OCI-M2 (cell line): ENCODE measurements around the gene KCNH3.

Experiments
- DNase-seq: peaks from one replicate; lab custom pipeline; 2025; ENCODE audit not compliant: unreplicated experiment; lab: John Stamatoyannopoulos, UW

KCNH3 gene

DNA sequence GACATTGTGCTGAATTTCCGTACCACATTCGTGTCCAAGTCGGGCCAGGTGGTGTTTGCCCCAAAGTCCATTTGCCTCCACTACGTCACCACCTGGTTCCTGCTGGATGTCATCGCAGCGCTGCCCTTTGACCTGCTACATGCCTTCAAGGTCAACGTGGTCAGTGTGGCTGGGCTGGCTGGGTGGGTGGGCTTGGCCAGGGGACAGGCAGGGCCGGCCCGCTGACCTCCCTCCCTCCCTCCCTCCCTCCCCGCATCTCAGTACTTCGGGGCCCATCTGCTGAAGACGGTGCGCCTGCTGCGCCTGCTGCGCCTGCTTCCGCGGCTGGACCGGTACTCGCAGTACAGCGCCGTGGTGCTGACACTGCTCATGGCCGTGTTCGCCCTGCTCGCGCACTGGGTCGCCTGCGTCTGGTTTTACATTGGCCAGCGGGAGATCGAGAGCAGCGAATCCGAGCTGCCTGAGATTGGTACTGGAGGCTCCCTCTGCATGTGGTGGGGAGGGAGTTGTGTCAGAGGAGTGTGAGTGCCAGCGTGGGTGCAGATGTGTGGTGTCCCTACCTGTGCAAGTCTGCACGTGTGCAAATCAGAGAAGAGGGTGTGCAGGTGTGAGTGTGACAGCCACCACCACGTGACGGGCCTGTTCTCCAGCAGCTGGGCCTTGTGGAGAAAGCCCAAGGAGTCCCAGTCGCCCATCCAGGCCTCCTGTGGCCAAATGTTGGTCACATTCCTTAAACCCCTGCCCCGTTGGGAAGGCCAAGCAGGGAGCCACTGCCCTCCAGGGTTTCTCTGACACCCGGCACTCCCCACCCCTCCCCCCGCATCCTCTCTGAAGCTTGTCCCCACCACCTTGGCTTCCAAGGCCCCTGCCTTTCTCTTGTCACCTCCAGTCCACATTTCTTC lies 5.3 kb downstream of the KCNH3 start:
- DNase-seq = no peak

DNA sequence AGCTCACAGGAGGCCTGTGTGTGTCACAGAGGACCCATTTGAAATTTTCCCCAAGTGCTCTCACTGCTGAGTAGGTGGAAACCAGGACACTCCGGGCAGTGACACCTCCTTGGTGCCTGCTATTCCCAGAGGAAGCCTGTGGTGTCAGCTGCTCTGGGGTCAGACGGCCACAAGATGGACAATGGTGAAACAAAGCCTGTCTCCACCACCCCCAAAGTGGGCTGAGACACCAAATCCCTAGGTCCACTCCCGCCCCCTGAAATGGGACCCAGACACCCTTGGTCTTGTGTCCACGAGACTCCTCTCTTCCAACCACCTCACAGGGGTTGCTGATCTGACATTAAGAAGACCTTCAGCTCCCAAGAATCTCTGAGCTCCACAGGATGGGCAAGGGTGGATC lies 7.0 kb downstream of the KCNH3 start:
- no peak for DNase-seq

DNA sequence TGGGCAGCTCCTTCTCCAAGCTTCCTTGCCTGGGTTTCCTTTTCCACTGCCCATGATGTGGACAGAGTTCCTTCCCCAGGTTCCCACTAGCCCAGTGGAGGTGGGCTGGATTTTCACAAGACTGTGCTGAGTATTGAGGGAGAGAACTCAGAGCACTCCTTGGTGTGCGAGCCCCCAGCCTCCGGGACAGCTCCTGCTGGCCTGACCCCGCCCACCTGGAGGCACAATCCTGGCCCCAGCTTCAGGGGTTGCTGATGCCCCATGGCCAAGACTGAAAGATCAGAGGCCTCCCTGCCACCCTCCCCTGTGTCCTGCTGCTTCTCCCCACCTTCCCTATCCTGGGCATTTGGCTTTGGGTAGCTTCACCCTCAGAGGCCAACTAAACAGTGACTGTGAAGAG lies 7.7 kb downstream of the KCNH3 start:
- DNase-seq = no peak

DNA sequence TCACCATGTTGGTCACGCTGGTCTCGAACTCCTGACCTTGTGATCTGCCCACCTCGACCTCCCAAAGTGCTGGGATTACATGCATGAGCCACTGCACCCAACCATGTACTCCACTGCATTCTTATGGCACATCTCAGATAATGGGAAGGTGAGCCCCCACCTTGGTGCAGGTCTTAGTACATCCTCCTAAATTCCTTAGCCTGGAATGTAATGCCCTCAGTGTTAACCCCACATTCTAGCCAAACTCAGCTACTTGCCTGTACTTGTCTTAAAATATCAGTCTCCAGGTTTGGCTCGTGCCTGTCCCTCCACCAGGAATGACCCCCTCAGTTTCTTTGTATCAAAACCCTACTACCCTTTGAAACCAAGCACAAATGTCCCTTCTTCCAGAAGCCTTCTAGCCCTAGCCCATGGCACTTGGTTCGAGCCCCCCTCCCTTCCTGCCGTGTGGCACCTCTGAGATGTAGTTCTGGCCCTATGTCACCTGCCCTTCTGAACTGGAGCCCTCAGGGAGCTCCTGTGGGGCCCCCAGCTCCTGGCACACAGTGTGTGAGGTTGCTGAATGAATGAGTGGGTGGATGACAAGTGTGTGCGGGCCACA lies 8.4 kb downstream of the KCNH3 start:
- DNase-seq = no peak

DNA sequence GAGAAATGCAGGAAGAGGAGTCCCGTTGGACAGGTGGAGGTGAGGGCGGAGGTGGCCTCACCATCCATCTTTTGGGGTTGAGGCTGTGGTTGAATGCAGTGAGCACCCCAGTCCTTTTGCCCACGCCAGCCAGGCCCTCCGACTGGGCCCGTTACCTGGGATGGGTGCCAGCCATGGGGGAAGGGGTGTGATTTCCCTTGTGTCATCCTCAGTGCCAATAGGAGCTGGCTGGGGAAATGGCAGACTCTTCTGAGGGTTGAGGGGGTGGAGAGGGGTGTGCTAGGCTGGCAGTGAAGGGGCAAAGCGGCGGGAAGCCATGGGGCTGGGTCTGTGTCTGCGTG lies 9.6 kb downstream of the KCNH3 start:
- no peak for DNase-seq

DNA sequence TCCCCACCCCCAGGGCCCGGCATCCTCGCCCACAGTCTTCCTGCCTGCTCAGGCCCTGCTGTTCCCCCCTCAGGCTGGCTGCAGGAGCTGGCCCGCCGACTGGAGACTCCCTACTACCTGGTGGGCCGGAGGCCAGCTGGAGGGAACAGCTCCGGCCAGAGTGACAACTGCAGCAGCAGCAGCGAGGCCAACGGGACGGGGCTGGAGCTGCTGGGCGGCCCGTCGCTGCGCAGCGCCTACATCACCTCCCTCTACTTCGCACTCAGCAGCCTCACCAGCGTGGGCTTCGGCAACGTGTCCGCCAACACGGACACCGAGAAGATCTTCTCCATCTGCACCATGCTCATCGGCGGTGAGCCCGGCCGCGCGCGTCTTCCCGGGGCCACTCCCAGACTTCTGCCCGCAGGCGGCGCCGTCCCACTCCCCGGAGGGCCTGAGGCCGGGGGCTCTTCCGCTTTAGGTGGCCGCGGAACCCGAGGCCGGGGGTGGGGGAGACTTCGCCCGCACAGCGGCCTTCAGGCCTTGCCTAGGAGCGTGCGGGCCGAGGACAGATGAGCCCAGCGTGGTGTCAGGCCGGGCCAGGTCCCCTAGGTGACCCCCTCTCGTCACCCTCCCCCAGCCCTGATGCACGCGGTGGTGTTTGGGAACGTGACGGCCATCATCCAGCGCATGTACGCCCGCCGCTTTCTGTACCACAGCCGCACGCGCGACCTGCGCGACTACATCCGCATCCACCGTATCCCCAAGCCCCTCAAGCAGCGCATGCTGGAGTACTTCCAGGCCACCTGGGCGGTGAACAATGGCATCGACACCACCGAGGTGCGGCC lies 10.2 kb downstream of the KCNH3 start:
- no peak for DNase-seq

DNA sequence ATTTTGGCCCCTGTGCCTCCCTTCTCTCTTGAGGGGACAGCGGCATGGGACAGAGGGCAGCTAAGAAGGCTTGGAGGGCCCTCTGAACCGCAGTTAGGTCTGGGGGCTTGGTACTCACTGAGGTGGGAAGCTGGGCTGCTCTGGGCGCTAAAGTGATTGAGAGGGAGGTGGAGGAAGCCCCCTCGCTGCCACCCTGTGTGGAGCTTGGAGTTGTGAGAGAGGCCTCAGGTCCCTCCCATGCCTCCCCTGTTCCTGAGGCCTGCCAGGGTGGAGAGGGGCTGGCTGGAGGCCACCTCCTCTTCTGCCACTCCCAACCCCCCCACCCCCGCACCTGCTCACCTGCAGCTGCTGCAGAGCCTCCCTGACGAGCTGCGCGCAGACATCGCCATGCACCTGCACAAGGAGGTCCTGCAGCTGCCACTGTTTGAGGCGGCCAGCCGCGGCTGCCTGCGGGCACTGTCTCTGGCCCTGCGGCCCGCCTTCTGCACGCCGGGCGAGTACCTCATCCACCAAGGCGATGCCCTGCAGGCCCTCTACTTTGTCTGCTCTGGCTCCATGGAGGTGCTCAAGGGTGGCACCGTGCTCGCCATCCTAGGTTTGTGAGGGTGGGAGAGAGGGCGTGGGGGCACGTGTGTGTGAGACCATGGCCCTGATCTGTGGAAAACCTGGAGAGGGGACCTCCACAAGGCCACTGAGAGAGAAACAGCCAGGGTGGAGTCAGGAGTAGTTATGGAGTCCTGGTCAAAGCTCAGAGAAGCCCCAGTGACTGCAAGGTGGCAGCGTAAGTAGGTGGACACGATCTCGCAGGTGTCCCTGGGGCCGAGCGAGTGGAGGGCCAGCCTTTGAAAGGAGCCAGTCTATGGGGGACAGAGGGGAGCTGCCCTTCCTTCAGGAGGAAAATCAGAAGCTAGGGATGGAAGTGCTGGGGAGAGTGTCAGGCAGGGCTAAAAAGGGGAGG lies 11.2 kb downstream of the KCNH3 start:
- no peak for DNase-seq

DNA sequence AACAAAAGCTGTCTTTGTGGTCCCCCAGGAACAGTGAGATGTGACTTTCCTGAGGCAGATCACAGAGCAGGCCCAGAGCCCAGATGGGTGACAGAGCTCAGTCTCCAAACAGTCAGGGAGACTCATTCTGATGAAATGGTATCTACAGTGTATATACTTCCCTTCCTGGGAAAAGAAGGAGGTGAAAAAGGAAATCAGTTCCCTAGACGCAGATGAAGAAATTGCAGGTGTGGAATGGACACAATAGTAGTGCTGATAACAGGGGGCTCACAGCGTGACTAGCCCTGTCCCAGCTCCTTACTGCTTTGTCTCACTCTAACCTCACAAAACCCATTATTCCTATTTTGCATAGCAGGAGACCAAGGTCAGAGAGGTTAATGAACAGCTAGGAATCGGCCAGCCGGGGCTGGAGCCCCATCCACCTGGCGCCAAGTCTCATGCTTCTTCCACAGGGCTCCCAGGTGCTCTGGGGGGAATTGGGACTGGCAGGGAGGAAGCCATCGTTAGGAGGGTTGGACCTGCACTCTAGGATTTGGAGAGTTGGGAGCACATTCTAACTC lies 11.9 kb downstream of the KCNH3 start:
- no peak for DNase-seq

DNA sequence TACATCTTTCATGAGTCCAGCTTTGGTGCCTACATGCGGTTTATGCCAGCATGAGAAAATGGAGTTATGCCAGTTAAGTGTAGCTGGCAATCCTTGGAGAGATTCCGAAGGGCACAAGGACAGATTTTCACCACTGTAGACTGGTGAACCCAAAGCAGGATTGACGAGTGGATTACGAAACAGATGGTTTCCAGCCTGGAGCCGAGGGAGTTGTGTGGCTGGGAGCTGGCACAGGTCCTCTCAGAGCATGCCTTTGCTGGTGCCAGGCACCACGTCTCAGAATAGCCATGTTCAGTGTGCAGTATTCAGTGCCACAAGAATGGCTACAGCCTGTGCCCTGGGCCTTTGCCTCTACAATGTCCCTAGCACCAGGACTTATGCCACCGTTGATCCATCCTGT lies 13.2 kb downstream of the KCNH3 start:
- DNase-seq = no peak

DNA sequence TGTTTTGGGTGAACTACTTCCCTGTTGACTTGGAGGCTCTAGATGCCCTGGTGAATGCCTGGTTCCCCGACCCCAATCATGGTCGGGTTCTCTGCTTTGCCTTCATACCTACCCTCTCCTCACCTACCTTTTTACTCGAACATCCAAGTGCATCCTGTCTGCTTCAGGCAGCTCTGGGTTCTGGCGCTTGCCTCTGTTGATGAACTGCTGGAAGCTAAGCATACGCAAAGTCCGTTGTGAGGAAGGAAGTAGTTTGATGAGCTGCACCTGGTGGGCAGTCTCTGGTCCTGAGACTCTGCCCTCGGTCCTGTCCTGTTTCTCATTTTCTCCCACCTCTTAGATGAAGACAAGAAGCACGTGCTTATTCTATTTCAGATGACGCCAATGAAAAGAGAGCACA lies 13.6 kb downstream of the KCNH3 start:
- no peak for DNase-seq

DNA sequence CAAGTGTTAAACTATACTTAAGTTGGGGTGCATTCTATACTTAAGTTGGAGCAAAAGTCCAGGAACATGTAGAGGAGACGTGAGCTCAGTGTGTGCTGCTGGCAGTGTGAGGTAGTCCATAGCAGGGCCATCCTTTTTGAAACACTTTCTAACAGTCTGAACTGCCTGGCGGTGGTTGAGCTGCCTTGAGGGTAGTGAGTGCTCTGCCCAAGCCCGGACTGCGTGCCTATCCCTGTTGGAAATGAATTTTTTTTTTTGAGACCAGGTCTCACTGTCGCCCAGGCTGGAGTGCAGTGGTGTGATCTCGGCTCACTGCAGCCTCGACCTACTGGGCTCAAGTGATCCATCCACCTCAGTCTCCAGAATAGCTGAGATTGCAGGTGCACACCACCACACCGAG lies 14.1 kb downstream of the KCNH3 start:
- no peak for DNase-seq

DNA sequence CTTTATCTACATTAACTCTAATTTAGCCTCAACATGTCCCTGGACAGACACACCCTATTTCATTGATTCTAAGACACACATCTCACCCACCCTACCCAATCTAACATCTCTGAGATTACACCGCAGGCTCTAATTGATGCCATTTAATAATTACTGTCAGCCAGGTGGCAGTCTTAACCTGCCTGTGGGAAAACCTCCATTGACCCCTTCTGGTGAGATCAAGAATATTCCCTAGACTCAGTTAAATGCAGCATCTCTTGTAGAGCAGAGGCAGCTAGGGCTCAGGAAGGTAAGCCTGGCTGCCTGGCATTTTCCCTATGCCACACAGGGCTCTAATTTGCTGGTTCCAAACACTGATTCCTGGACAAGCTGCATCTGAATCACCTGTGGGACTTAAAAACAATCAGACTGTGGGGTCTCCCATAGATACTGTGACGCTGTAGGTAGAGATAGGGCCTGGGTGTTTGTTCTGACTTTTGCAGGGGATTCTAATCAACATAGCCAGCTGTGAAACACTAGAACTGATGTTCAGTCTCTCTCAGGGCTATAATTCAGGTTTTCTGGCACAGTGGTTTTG lies 14.8 kb downstream of the KCNH3 start:
- no peak for DNase-seq

DNA sequence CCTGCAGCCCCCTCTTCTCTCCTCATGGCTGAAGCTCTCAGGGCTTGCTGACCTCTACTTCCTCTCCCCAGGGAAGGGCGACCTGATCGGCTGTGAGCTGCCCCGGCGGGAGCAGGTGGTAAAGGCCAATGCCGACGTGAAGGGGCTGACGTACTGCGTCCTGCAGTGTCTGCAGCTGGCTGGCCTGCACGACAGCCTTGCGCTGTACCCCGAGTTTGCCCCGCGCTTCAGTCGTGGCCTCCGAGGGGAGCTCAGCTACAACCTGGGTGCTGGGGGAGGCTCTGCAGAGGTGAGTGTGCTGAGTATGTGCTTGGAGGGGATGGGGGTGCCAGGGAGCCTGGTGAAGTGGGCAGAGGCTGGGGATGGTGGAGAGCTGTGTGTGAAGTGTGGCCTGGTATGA lies 15.4 kb downstream of the KCNH3 start:
- no peak for DNase-seq

DNA sequence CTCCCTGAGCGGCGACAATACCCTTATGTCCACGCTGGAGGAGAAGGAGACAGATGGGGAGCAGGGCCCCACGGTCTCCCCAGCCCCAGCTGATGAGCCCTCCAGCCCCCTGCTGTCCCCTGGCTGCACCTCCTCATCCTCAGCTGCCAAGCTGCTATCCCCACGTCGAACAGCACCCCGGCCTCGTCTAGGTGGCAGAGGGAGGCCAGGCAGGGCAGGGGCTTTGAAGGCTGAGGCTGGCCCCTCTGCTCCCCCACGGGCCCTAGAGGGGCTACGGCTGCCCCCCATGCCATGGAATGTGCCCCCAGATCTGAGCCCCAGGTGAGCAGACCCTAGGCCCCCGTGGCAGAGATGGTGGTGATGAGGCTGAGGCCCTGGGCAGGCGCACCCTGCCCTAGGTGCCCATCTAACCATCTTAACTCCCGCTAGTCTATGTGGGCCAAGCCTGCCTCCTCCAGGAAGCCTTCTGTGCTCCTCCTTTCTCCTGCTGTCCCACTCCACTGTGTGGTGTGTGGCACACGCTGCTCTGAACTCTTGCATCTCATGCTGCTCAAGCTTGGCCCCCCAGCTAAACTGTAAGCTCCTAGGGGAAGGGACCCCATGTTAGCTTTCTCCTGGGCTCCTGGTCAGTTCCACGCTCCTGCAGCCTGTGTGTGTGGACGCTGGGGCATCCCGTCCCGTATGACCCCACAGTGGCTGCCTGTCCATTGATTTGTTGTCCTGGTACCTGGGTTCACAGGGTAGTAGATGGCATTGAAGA lies 17.0 kb downstream of the KCNH3 start:
- DNase-seq = no peak

DNA sequence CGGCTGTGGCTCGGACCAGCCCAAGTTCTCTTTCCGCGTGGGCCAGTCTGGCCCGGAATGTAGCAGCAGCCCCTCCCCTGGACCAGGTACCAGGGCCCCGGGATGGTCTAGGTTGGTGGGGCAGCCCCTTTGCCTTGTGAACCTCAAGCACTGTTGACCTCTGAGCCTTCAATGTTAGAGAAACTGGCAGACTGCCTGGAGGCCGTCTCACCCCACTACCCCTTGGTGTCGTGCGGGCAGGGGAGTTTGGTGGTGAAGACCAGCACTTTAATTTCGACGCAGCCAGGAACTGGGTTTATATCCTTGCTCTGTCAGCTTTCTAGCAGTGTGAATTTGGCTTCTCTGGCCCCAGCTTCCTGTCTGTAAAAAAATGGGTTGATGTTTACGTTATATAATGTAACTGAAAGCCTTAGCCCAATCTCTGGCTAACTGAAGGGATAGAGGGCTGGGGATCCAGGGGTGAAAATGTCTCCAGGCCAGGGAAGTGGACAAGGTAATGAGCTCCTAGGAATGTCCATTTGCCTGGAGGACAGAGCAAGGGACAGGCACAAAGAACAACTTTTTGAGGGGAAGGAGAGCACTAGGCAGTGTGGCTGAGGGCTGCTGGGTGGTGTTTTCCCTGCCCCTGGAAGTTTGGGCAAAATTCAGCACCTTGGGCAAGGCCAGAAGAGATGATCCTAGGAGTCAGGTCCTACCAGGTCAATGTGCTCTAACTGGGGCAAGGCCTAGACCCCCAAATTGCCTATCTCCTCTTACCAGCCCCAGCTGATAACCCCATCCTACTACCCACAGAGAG lies 17.8 kb downstream of the KCNH3 start:
- DNase-seq = no peak

DNA sequence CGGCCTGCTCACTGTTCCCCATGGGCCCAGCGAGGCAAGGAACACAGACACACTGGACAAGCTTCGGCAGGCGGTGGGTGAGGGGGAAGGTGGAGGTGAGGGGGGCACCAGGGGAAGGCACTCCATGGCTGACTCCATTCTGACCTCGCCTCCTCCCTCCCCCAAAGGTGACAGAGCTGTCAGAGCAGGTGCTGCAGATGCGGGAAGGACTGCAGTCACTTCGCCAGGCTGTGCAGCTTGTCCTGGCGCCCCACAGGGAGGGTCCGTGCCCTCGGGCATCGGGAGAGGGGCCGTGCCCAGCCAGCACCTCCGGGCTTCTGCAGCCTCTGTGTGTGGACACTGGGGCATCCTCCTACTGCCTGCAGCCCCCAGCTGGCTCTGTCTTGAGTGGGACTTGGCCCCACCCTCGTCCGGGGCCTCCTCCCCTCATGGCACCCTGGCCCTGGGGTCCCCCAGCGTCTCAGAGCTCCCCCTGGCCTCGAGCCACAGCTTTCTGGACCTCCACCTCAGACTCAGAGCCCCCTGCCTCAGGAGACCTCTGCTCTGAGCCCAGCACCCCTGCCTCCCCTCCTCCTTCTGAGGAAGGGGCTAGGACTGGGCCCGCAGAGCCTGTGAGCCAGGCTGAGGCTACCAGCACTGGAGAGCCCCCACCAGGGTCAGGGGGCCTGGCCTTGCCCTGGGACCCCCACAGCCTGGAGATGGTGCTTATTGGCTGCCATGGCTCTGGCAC lies 18.5 kb downstream of the KCNH3 start:
- DNase-seq = no peak

DNA sequence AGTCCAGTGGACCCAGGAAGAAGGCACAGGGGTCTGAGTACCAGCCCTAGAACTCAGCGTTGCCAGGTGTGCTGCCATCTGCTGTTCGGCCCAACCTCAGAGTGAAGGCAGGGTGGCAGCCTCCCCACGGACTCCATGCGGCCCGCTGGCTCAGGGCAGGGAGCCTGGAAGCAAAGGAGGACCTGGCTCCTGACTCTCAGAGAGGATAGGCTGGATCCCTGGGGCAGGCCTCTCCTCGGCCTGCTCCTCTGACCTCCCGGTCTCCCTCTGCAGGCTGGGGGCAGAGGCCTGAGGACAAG lies 19.0 kb downstream of the KCNH3 start:
- DNase-seq = no peak

DNA sequence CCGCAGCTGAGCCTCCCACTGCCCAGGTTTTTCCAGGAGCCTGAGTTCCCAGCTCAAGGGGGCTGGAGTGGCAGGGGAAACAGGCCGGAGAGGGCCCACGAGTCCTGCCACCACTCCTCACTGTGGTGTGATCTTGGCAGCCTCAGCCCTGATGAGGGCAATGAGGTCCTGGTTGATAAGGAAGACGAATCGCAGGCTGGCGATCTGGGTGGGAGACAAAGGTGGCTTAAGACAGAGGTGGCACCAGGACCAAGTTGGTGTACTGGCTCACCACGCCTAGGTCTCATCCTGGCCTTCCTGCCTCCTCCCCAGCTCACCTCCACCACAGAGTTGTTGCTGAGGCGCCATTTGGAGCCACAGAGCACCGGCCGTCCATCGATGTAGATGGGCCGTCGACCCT lies 19.7 kb downstream of the KCNH3 start:
- no peak for DNase-seq
